NB4 (cell line): ENCODE data around the gene WDR37.

Experiments used
- POLR2A ChIP-seq: IDR thresholded peaks from 2 replicates; pipeline ENCODE4 v1.6.1; 2011; ENCODE audit warnings: mild to moderate bottlenecking; ENCODE audit not compliant: insufficient read length; ENCODE audit errors: extremely low read depth
- TF ChIP-seq, protein P1 (sequence below): IDR thresholded peaks from one replicate; pipeline ENCODE4 v1.5.1; 2012; ENCODE audit warnings: low read depth, low read length
- TF ChIP-seq, protein P2 (sequence below): IDR thresholded peaks from 2 replicates; pipeline ENCODE4 v1.6.1; 2011; ENCODE audit warnings: low read depth, low read length

DNA sequence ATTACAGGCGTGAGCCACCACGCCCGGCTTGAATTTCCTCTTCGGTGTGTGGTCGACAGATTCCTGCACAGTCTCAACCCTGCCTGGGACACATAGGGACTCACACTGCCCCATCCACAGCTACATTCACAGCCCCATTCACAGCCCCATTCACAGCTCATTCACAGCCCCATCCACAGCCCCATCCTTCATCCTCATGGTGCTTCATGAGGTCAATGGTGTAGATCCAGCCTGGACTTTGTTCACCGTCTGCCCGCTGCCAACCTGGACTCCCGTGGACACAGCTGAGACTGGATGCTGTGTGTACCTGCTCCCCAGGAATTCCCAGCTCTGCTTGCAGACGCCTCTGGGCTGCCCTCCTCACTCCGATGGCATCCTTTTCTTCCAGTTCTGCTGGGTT is 35.7 kb upstream of the WDR37 start:
- TF ChIP-seq POLR2A: no peak
- TF ChIP-seq, protein P1, sequence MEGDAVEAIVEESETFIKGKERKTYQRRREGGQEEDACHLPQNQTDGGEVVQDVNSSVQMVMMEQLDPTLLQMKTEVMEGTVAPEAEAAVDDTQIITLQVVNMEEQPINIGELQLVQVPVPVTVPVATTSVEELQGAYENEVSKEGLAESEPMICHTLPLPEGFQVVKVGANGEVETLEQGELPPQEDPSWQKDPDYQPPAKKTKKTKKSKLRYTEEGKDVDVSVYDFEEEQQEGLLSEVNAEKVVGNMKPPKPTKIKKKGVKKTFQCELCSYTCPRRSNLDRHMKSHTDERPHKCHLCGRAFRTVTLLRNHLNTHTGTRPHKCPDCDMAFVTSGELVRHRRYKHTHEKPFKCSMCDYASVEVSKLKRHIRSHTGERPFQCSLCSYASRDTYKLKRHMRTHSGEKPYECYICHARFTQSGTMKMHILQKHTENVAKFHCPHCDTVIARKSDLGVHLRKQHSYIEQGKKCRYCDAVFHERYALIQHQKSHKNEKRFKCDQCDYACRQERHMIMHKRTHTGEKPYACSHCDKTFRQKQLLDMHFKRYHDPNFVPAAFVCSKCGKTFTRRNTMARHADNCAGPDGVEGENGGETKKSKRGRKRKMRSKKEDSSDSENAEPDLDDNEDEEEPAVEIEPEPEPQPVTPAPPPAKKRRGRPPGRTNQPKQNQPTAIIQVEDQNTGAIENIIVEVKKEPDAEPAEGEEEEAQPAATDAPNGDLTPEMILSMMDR: no peak
- TF ChIP-seq, protein P2, sequence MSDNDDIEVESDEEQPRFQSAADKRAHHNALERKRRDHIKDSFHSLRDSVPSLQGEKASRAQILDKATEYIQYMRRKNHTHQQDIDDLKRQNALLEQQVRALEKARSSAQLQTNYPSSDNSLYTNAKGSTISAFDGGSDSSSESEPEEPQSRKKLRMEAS: no peak
